K562 (cell line): ENCODE measurements around the gene LINGO3. TPM values are rescaled to one million over a fixed set of nuclear protein-coding genes. Genes with fewer than 3 reads are reported as not detected.

Experiments
- FOXA3 ChIP-seq, 2 experiments: fragments of 450-650 bp in 1 of 2; sonication (generic) in 1 of 2; formaldehyde crosslinking; IDR thresholded peaks in 1 of 2; conservative IDR thresholded peaks in 1 of 2; 2 replicates each; pipeline versions ENCODE4 v1.4.0 to v1.8.0; 2020 to 2022; ENCODE audit warnings: mild to moderate bottlenecking in 2 of 2, missing genetic modification reagents in 1 of 2
- GATAD2B ChIP-seq: fragments of 450-650 bp; IDR thresholded peaks from 2 replicates; pipeline ENCODE4 v1.6.1; 2017; ENCODE audit warnings: mild to moderate bottlenecking, borderline replicate concordance
- HNRNPL ChIP-seq: fragments of 200-400 bp; formaldehyde crosslinking; IDR thresholded peaks from 2 replicates; pipeline ENCODE4 v1.6.1; 2017; ENCODE audit warnings: low read depth, mild to moderate bottlenecking, low read length
- KLF6 ChIP-seq: fragments of 250-450 bp; sonication (Bioruptor Pico); IDR thresholded peaks from 2 replicates; pipeline ENCODE4 v1.4.0; 2020; ENCODE audit warnings: mild to moderate bottlenecking, moderate library complexity, borderline replicate concordance
- NCOR1 ChIP-seq: fragments of 450-650 bp; IDR thresholded peaks from 2 replicates; pipeline ENCODE4 v1.6.1; 2016; ENCODE audit warnings: mild to moderate bottlenecking, moderate library complexity
- NFXL1 ChIP-seq: fragments of 450-650 bp; formaldehyde crosslinking; IDR thresholded peaks from 2 replicates; pipeline ENCODE4 v1.4.0; 2021; ENCODE audit warnings: mild to moderate bottlenecking
- SIN3A ChIP-seq, 2 experiments: fragments of 150-350 bp in 1 of 2; IDR thresholded peaks; 2 replicates each; pipeline ENCODE4 v1.6.1; 2011 to 2016; ENCODE audit warnings: borderline replicate concordance in 2 of 2, low read depth in 2 of 2, low read length in 2 of 2, mild to moderate bottlenecking in 2 of 2, moderate library complexity in 2 of 2; ENCODE audit not compliant: control insufficient read depth in 1 of 2
- SMAD4 ChIP-seq: fragments of 250-450 bp; sonication (Bioruptor Pico); conservative IDR thresholded peaks from 2 replicates; pipeline ENCODE4 v1.8.0; 2021; ENCODE audit warnings: inconsistent platforms, mild to moderate bottlenecking, moderate library complexity
- SREBF2 ChIP-seq: sonication (generic); formaldehyde crosslinking; IDR thresholded peaks from 2 replicates; pipeline ENCODE4 v1.4.0; 2020; ENCODE audit warnings: mild to moderate bottlenecking, missing genetic modification reagents
- TAF9B ChIP-seq: fragments of 450-650 bp; IDR thresholded peaks from 2 replicates; pipeline ENCODE4 v1.6.1; 2018; ENCODE audit warnings: mild to moderate bottlenecking; ENCODE audit not compliant: partially characterized antibody
- ZBTB7A ChIP-seq: IDR thresholded peaks from 2 replicates; pipeline ENCODE4 v1.6.1; 2011; ENCODE audit warnings: low read depth, mild to moderate bottlenecking, low read length, moderate library complexity, borderline replicate concordance; ENCODE audit not compliant: control insufficient read depth
- ZC3H11A ChIP-seq: IDR thresholded peaks from 2 replicates; pipeline ENCODE4 v1.6.1; 2012; ENCODE audit warnings: low read depth, low read length, improper control_type of control experiment
- polyA plus RNA-seq, 8 experiments: library from polyadenylated mRNA; depleted of rRNA in 4 of 8; stranded (reverse) in 5 of 8; unstranded in 3 of 8; fragments of >200 nt; fragmentation: Nextera tagmentation in 2 of 8; fragmentation: Illumina TruSeq in 1 of 8; extraction: Ambion mirVana in 2 of 8; extraction: Trizol in 1 of 8; gene quantifications; 2 replicates each; pipeline versions ENCODE4 v1.2.1 to v1.2.3, GENCODE V29; 2011 to 2014; ENCODE audit warnings: inconsistent platforms in 1 of 8, missing spikeins in 1 of 8
- total RNA-seq, 7 experiments: library from RNA; depleted of rRNA in 6 of 7; stranded (reverse); fragments of >200 nt in 6 of 7; fragmentation: Illumina TruSeq in 2 of 7; extraction: Trizol in 2 of 7; gene quantifications; 2 replicates each; pipeline versions ENCODE4 v1.2.1 to v1.2.3, GENCODE V29; 2011 to 2021; ENCODE audit warnings: low replicate concordance in 1 of 7
- TF ChIP-seq, protein P1 (sequence below), 2 experiments: IDR thresholded peaks; 2 replicates each; pipeline ENCODE4 v1.6.1; 2012; ENCODE audit warnings: improper control_type of control experiment in 2 of 2, low read depth in 2 of 2, low read length in 2 of 2, borderline replicate concordance in 1 of 2
- TF ChIP-seq, protein P2 (sequence below): sonication (generic); IDR thresholded peaks from 2 replicates; pipeline ENCODE4 v1.6.1; 2016

LINGO3 gene
- total and polyA plus RNA-seq, 9 of the 15 experiments (the other 6 are each of a cell fraction or from before 2014, with no cell fraction given): 0.03 to 0.05 (median 0.03) TPM; not detected in 6

DNA sequence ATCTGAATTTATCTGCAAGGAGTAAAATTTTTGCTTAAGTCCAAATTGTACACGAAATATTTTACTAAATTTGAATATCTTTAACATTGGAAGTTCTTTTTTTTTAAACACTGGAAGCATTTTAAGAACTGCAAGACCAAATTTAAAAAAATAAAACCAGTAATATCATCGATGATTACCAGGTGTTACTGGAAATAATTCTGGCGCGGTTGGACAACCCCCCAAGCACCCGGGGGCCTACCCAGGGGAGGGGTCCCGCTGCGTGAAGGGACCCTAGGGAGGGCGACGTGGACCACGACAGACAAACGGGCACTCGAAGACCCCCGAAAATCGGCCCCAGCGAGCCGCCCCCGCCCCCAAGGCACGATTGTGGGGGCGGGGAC lies 39.1 kb downstream of the LINGO3 start (continued):
- TF ChIP-seq, protein P1, sequence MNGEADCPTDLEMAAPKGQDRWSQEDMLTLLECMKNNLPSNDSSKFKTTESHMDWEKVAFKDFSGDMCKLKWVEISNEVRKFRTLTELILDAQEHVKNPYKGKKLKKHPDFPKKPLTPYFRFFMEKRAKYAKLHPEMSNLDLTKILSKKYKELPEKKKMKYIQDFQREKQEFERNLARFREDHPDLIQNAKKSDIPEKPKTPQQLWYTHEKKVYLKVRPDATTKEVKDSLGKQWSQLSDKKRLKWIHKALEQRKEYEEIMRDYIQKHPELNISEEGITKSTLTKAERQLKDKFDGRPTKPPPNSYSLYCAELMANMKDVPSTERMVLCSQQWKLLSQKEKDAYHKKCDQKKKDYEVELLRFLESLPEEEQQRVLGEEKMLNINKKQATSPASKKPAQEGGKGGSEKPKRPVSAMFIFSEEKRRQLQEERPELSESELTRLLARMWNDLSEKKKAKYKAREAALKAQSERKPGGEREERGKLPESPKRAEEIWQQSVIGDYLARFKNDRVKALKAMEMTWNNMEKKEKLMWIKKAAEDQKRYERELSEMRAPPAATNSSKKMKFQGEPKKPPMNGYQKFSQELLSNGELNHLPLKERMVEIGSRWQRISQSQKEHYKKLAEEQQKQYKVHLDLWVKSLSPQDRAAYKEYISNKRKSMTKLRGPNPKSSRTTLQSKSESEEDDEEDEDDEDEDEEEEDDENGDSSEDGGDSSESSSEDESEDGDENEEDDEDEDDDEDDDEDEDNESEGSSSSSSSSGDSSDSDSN (IDR thresholded peaks at IDR 0.05; ENCODE audit: borderline replicate concordance in 1 of 2, low read depth in 2 of 2, low read length in 2 of 2): no peak
- TF ChIP-seq SIN3A (IDR thresholded peaks at IDR 0.05; ENCODE audit: borderline replicate concordance in 2 of 2, control insufficient read depth in 1 of 2, low read depth in 2 of 2, low read length in 2 of 2) (no peak), NCOR1 (no peak), NFXL1 (CRISPR knock-in tag) (no peak), HNRNPL (no peak), GATAD2B (0 out of 2 replicates have a peak, but pooled peaks have one; percentile 53), ZBTB7A (peak; percentile 93), SREBF2 (CRISPR knock-in tag) (no peak), TAF9B (no peak), ZC3H11A (no peak), KLF6 (CRISPR knock-in tag) (0 out of 2 replicates have a peak, but pooled peaks have one; percentile 24), FOXA3 (CRISPR knock-in tag; conservative IDR thresholded peaks at IDR 0.05 in 1 of 2, IDR thresholded peaks at IDR 0.05 in 1 of 2) (no peak), SMAD4 (CRISPR knock-in tag) (no peak)
- TF ChIP-seq, protein P2, sequence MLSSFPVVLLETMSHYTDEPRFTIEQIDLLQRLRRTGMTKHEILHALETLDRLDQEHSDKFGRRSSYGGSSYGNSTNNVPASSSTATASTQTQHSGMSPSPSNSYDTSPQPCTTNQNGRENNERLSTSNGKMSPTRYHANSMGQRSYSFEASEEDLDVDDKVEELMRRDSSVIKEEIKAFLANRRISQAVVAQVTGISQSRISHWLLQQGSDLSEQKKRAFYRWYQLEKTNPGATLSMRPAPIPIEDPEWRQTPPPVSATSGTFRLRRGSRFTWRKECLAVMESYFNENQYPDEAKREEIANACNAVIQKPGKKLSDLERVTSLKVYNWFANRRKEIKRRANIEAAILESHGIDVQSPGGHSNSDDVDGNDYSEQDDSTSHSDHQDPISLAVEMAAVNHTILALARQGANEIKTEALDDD: no peak
